ENCODE data around the gene DNAJC16. TPM values are rescaled to one million over a fixed set of nuclear protein-coding genes. Genes with fewer than 3 reads are reported as not detected.

Gene DNAJC16
- total and polyA plus RNA-seq, 2 of the 13 experiments (the other 11 are each of a cell fraction or from before 2014, with no cell fraction given), result 11.4 to 15.4 TPM

DNA sequence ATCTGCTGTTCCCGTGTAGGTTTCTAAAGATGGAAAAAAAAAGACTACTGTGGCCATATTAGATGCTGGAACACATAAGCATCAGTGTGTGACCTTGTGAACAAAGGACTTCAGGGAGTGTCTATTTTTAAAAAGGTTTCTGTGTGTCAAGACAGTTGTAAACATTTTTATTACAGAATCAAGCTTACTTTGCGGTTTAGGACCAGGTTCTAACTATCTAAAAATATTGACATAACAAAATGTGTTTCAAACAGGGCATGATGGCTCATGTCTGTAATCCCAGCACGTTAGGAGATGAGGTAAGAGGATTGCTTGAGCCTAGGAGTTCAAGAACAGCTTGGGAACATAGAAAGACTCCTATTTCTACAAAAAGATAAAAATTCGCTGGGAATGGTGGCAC lies 83.5 kb downstream of the DNAJC16 start (continued):
- TF ChIP-seq ZNF782 (CRISPR knock-in tag; IDR thresholded peaks at IDR 0.05; ENCODE audit: borderline replicate concordance), result no peak
- TF ChIP-seq MAFF (IDR thresholded peaks at IDR 0.05; ENCODE audit: low read depth, low read length), result peak; percentile 30; the same call in 1 of the 2 replicates
- no peak for TF ChIP-seq SOX6 (IDR thresholded peaks at IDR 0.05)
- peak; percentile 76 for TF ChIP-seq SOX6 (CRISPR knock-in tag; IDR thresholded peaks at IDR 0.05)
- peak; percentile 82 for TF ChIP-seq SAP130 (CRISPR knock-in tag; IDR thresholded peaks at IDR 0.05; ENCODE audit: low read depth)
- no peak for TF ChIP-seq ZBTB14 (CRISPR knock-in tag; IDR thresholded peaks at IDR 0.05)
- peak in 1 of 2 experiments; percentile 29; a peak in 1 of 4 replicates for TF ChIP-seq HMGXB4 (CRISPR knock-in tag; IDR thresholded peaks at IDR 0.05; ENCODE audit: borderline replicate concordance in 1 of 2, low read depth in 1 of 2)
- TF ChIP-seq MAFK (conservative IDR thresholded peaks at IDR 0.05 in 1 of 2, IDR thresholded peaks at IDR 0.05 in 1 of 2; ENCODE audit: low read length in 2 of 2), result peak; percentile 13 to 31; a peak in 2 of 4 replicates
- TF ChIP-seq, protein P1, sequence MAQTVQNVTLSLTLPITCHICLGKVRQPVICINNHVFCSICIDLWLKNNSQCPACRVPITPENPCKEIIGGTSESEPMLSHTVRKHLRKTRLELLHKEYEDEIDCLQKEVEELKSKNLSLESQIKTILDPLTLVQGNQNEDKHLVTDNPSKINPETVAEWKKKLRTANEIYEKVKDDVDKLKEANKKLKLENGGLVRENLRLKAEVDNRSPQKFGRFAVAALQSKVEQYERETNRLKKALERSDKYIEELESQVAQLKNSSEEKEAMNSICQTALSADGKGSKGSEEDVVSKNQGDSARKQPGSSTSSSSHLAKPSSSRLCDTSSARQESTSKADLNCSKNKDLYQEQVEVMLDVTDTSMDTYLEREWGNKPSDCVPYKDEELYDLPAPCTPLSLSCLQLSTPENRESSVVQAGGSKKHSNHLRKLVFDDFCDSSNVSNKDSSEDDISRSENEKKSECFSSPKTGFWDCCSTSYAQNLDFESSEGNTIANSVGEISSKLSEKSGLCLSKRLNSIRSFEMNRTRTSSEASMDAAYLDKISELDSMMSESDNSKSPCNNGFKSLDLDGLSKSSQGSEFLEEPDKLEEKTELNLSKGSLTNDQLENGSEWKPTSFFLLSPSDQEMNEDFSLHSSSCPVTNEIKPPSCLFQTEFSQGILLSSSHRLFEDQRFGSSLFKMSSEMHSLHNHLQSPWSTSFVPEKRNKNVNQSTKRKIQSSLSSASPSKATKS (CRISPR knock-in tag; IDR thresholded peaks at IDR 0.05), result no peak
- TF ChIP-seq, protein P2, sequence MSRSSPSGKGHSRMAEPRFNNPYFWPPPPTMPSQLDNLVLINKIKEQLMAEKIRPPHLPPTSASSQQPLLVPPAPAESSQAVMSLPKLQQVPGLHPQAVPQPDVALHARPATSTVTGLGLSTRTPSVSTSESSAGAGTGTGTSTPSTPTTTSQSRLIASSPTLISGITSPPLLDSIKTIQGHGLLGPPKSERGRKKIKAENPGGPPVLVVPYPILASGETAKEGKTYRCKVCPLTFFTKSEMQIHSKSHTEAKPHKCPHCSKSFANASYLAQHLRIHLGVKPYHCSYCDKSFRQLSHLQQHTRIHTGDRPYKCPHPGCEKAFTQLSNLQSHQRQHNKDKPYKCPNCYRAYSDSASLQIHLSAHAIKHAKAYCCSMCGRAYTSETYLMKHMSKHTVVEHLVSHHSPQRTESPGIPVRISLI (CRISPR knock-in tag; IDR thresholded peaks at IDR 0.05; ENCODE audit: borderline replicate concordance), result no peak
- TF ChIP-seq ZFY (CRISPR knock-in tag; IDR thresholded peaks at IDR 0.05), result no peak
- TF ChIP-seq ETV5 (CRISPR knock-in tag; IDR thresholded peaks at IDR 0.05; ENCODE audit: borderline replicate concordance), result no peak; the same call in 1 of the 2 replicates
- TF ChIP-seq, protein P3, sequence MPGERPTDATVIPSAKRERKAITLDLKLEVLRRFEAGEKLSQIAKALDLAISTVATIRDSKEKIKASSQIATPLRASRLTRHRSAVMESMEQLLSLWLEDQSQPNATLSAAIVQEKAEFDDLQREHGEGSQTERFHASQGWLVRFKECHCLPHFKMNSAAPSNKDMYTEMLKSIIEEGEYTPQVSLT (CRISPR knock-in tag; IDR thresholded peaks at IDR 0.05; ENCODE audit: borderline replicate concordance, low read depth), result no peak
- TF ChIP-seq ZNF557 (CRISPR knock-in tag; IDR thresholded peaks at IDR 0.05), result no peak
- TF ChIP-seq ZNF343 (CRISPR knock-in tag; IDR thresholded peaks at IDR 0.05), result no peak
- TF ChIP-seq TCF7 (IDR thresholded peaks at IDR 0.05; ENCODE audit: low read depth), result peak; percentile 62
- TF ChIP-seq HMGA1 (CRISPR knock-in tag; conservative IDR thresholded peaks at IDR 0.05), result no peak
- TF ChIP-seq ZNF232 (CRISPR knock-in tag; IDR thresholded peaks at IDR 0.05; ENCODE audit: borderline replicate concordance), result no peak
- TF ChIP-seq, protein P4, sequence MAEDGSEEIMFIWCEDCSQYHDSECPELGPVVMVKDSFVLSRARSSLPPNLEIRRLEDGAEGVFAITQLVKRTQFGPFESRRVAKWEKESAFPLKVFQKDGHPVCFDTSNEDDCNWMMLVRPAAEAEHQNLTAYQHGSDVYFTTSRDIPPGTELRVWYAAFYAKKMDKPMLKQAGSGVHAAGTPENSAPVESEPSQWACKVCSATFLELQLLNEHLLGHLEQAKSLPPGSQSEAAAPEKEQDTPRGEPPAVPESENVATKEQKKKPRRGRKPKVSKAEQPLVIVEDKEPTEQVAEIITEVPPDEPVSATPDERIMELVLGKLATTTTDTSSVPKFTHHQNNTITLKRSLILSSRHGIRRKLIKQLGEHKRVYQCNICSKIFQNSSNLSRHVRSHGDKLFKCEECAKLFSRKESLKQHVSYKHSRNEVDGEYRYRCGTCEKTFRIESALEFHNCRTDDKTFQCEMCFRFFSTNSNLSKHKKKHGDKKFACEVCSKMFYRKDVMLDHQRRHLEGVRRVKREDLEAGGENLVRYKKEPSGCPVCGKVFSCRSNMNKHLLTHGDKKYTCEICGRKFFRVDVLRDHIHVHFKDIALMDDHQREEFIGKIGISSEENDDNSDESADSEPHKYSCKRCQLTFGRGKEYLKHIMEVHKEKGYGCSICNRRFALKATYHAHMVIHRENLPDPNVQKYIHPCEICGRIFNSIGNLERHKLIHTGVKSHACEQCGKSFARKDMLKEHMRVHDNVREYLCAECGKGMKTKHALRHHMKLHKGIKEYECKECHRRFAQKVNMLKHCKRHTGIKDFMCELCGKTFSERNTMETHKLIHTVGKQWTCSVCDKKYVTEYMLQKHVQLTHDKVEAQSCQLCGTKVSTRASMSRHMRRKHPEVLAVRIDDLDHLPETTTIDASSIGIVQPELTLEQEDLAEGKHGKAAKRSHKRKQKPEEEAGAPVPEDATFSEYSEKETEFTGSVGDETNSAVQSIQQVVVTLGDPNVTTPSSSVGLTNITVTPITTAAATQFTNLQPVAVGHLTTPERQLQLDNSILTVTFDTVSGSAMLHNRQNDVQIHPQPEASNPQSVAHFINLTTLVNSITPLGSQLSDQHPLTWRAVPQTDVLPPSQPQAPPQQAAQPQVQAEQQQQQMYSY (CRISPR knock-in tag; IDR thresholded peaks at IDR 0.05), result no peak
- no peak for TF ChIP-seq SPEN (CRISPR knock-in tag; IDR thresholded peaks at IDR 0.05; ENCODE audit: low read depth)

Measured in HepG2 (cell line).